ENCODE measurements around the gene NPC1L1. TPM values are rescaled to one million over a fixed set of nuclear protein-coding genes. Genes with fewer than 3 reads are reported as not detected.

NPC1L1 gene
- total and polyA plus RNA-seq, 7 donors, result 0.09 to 0.83 (median 0.36) TPM; not detected in 2

- no peak overlapping the region for H3K4me3 ChIP-seq
- peak overlapping the region in 1 of 4 donors; percentile 92 for H3K27ac ChIP-seq
- DNase-seq, result no peak
- TF ChIP-seq POLR2A (IDR thresholded peaks at IDR 0.05) (no peak), CTCF (IDR thresholded peaks at IDR 0.05) (no peak), EP300 (IDR thresholded peaks at IDR 0.05) (no peak)
- intact Hi-C loops (cut with DNase I), result no loop called here
- peaks cover 0 to 31% (median 24%) of the 10 kb centered on the region in 4 donors for H3K4me1 ChIP-seq
- no peaks in the 10 kb centered on the region for H3K9me3 ChIP-seq
- H3K36me3 ChIP-seq, result peaks cover 17 to 66% (median 40%) of the 10 kb centered on the region in 4 donors
- no peaks in the 10 kb centered on the region for H3K27me3 ChIP-seq
Observed at GRCh38 chr7:44575054-44575453, 33.9 kb upstream of the NPC1L1 start.

- 28 to 33% methylated on average over 18 of the region's 18 CpGs for WGBS, 2 donors
- DNase-seq, result no peak
- Histone ChIP-seq H3K4me3 (peak overlapping the region; percentile 55 to 89 (median 86)), H3K9me3 (no peaks in the 10 kb centered on the region), H3K36me3 (peaks cover 24 to 66% (median 41%) of the 10 kb centered on the region in 4 donors), H3K27ac (peak overlapping the region; percentile 86 to 94 (median 90)), H3K4me1 (peaks cover 0 to 25% (median 22%) of the 10 kb centered on the region in 4 donors), H3K27me3 (no peaks in the 10 kb centered on the region)
- TF ChIP-seq EP300 (IDR thresholded peaks at IDR 0.05), result no peak
- TF ChIP-seq POLR2A (IDR thresholded peaks at IDR 0.05), result no peak
- TF ChIP-seq POLR2AphosphoS5 (IDR thresholded peaks at IDR 0.05), result no peak
- TF ChIP-seq CTCF (IDR thresholded peaks at IDR 0.05), result no peak
- intact Hi-C loops (cut with DNase I), result no loop called here
Observed at GRCh38 chr7:44574287-44574872, 33.2 kb upstream of the NPC1L1 start.

- H3K36me3 ChIP-seq, result peaks cover 31 to 66% (median 43%) of the 10 kb centered on the region in 4 donors
Observed at GRCh38 chr7:44573464-44574286, 32.5 kb upstream of the NPC1L1 start, which contains the start of gene DDX56. Gene DDX56 (minus strand): TSS chr7:44573908. CDS start chr7:44573895, 13 bp downstream.

GRCh38 chr7:44572771-44573170 lies 31.6 kb upstream of the NPC1L1 start:
- Histone ChIP-seq H3K4me1 (peaks cover 0 to 25% (median 22%) of the 10 kb centered on the region in 4 donors), H3K27me3 (no peaks in the 10 kb centered on the region), H3K9me3 (no peaks in the 10 kb centered on the region), H3K36me3 (peaks cover 40 to 66% (median 46%) of the 10 kb centered on the region in 4 donors), H3K27ac (peak overlapping the region in 2 of 4 donors; percentile 92 to 94), H3K4me3 (peak overlapping the region; percentile 55 to 89 (median 86))
- WGBS, 2 donors, result 50 to 75% methylated on average over 5 of the region's 5 CpGs
- TF ChIP-seq CTCF (IDR thresholded peaks at IDR 0.05), result no peak
- intact Hi-C loops (cut with DNase I), result no loop called here
- no peak for DNase-seq

More at GRCh38 chr7:44573464-44574286, 32.5 kb upstream of the NPC1L1 start, which contains the start of gene DDX56:
- DNase-seq, result peak; percentile 97
- Histone ChIP-seq H3K9me3 (no peaks in the 10 kb centered on the region), H3K27me3 (no peaks in the 10 kb centered on the region), H3K27ac (peak within 1 kb of the TSS; percentile 86 to 94 (median 90)), H3K4me3 (peak within 1 kb of the TSS; percentile 55 to 89 (median 86)), H3K4me1 (peaks cover 0 to 25% (median 22%) of the 10 kb centered on the region in 4 donors)
- WGBS, 2 donors, result 0% methylated on average over 74 of the region's 74 CpGs
- intact Hi-C loops (cut with DNase I), result no loop called here
- TF ChIP-seq EP300 (IDR thresholded peaks at IDR 0.05) (no peak), POLR2AphosphoS5 (IDR thresholded peaks at IDR 0.05) (peak; percentile 91 to 98 (median 96)), POLR2A (IDR thresholded peaks at IDR 0.05) (peak; percentile 91)

GRCh38 chr7:44569959-44570358 lies 28.8 kb upstream of the NPC1L1 start:
- Histone ChIP-seq H3K4me3 (no peak overlapping the region), H3K4me1 (peaks cover 0 to 25% (median 21%) of the 10 kb centered on the region in 4 donors), H3K27me3 (no peaks in the 10 kb centered on the region), H3K27ac (no peak overlapping the region), H3K9me3 (no peaks in the 10 kb centered on the region), H3K36me3 (peaks cover 42 to 79% (median 59%) of the 10 kb centered on the region in 4 donors)
- TF ChIP-seq CTCF (IDR thresholded peaks at IDR 0.05) (no peak), EP300 (IDR thresholded peaks at IDR 0.05) (no peak), POLR2AphosphoS5 (IDR thresholded peaks at IDR 0.05) (no peak), POLR2A (IDR thresholded peaks at IDR 0.05) (no peak)
- 93 to 95% methylated on average over 9 of the region's 9 CpGs for WGBS, 2 donors
- DNase-seq, result no peak
- intact Hi-C loops (cut with DNase I), result loop anchor here (5.0 kb wide), 1 partner anchor 78 kb away; the partner anchor contains the start of gene NUDCD3
